CD14-positive monocyte (primary cell): ENCODE results near the gene CALD1. TPM values are rescaled to one million over a fixed set of nuclear protein-coding genes. Genes with fewer than 3 reads are reported as not detected.

Experiments
- DNase-seq, 3 donors: peaks; one replicate each; pipeline ENCODE4 v3.0.0-alpha.2; 2011 to 2022
- H2AFZ ChIP-seq: 2 replicates; pipeline ENCODE4 v1.6.0; 2012; ENCODE audit warnings: mild to moderate bottlenecking, low read depth, low read length, inconsistent platforms; ENCODE audit not compliant: insufficient read depth, poor library complexity, severe bottlenecking
- H3K27ac ChIP-seq, 2 donors: 1 replicate in 1 of 2; 2 replicates in 1 of 2; pipeline ENCODE4 v1.5.1; 2012 to 2013; ENCODE audit warnings: low read length in 2 of 2, control low read depth in 1 of 2, inconsistent platforms in 1 of 2, low read depth in 1 of 2, mild to moderate bottlenecking in 1 of 2
- H3K27me3 ChIP-seq, 2 donors: one replicate each; pipeline versions ENCODE4 v1.6.0 to v1.6.1; 2011 to 2013; ENCODE audit warnings: low read length in 2 of 2; ENCODE audit not compliant: control insufficient read depth in 2 of 2, insufficient read depth in 2 of 2
- H3K36me3 ChIP-seq, 2 donors: replicated peaks in 1 of 2; 1 replicate in 1 of 2; 2 replicates in 1 of 2; pipeline versions ENCODE4 v1.5.1 to v1.6.1; 2012 to 2013; ENCODE audit warnings: low read length in 2 of 2, control low read depth in 1 of 2, inconsistent platforms in 1 of 2, mild to moderate bottlenecking in 1 of 2; ENCODE audit not compliant: insufficient read depth in 2 of 2, control insufficient read depth in 1 of 2
- H3K4me1 ChIP-seq, 2 donors: 1 replicate in 1 of 2; 2 replicates in 1 of 2; pipeline versions ENCODE4 v1.5.1 to v1.6.1; 2012 to 2013; ENCODE audit warnings: low read length in 2 of 2, control low read depth in 1 of 2, inconsistent platforms in 1 of 2, mild to moderate bottlenecking in 1 of 2, moderate library complexity in 1 of 2; ENCODE audit not compliant: insufficient read depth in 2 of 2, control insufficient read depth in 1 of 2
- H3K4me2 ChIP-seq: replicated peaks from 2 replicates; pipeline ENCODE3; 2012; ENCODE audit warnings: low read length, moderate library complexity, mild to moderate bottlenecking; ENCODE audit not compliant: poor library complexity, severe bottlenecking; ENCODE audit errors: extremely low read depth
- H3K4me3 ChIP-seq, 3 experiments: fragments of 200-600 bp in 1 of 3; sonication (generic) in 1 of 3; replicated peaks in 1 of 3; 1 replicate in 2 of 3; 2 replicates in 1 of 3; pipeline ENCODE4 v1.5.1; 2011 to 2013; ENCODE audit warnings: low read length in 3 of 3, mild to moderate bottlenecking in 3 of 3, control low read depth in 2 of 3, low read depth in 2 of 3, inconsistent platforms in 1 of 3, moderate library complexity in 1 of 3
- H3K79me2 ChIP-seq: 2 replicates; pipeline ENCODE4 v1.6.0; 2012; ENCODE audit warnings: mild to moderate bottlenecking, control low read depth, inconsistent platforms, low read length, moderate library complexity; ENCODE audit not compliant: insufficient read depth
- H3K9ac ChIP-seq: 2 replicates; pipeline ENCODE4 v1.6.0; 2017; ENCODE audit warnings: low read length, mild to moderate bottlenecking; ENCODE audit not compliant: insufficient read depth, poor library complexity, severe bottlenecking
- H3K9me3 ChIP-seq, 2 donors: replicated peaks in 1 of 2; 1 replicate in 1 of 2; 2 replicates in 1 of 2; pipeline versions ENCODE4 v1.5.1 to v1.6.1; 2012 to 2013; ENCODE audit warnings: low read length in 2 of 2, control low read depth in 1 of 2; ENCODE audit not compliant: control insufficient read depth in 1 of 2, insufficient read depth in 1 of 2
- H4K20me1 ChIP-seq: 2 replicates; pipeline ENCODE4 v1.6.0; 2012; ENCODE audit warnings: mild to moderate bottlenecking, low read length, control low read depth, moderate library complexity; ENCODE audit not compliant: insufficient read depth
- H3K27ac Mint-ChIP-seq, 7 donors: one replicate each; pipeline ENCODE4 v1.8.0; 2020; ENCODE audit warnings: mild to moderate bottlenecking in 7 of 7, mixed read lengths in 7 of 7, moderate library complexity in 6 of 7, inconsistent platforms in 2 of 7
- H3K27me3 Mint-ChIP-seq, 3 donors: one replicate each; pipeline ENCODE4 v1.8.0; 2021 to 2022; ENCODE audit warnings: low read depth in 3 of 3, mild to moderate bottlenecking in 3 of 3, mixed read lengths in 3 of 3, moderate library complexity in 3 of 3, inconsistent platforms in 1 of 3
- H3K36me3 Mint-ChIP-seq, 2 donors: one replicate each; pipeline ENCODE4 v1.8.0; 2020; ENCODE audit warnings: mixed read lengths in 2 of 2, inconsistent platforms in 1 of 2, mild to moderate bottlenecking in 1 of 2
- H3K4me1 Mint-ChIP-seq: one replicate; pipeline ENCODE4 v1.8.0; 2020; ENCODE audit warnings: mild to moderate bottlenecking, mixed read lengths
- H3K4me3 Mint-ChIP-seq, 2 donors: one replicate each; pipeline ENCODE4 v1.8.0; 2020; ENCODE audit warnings: mild to moderate bottlenecking in 2 of 2, mixed read lengths in 2 of 2, moderate library complexity in 1 of 2
- H3K9me3 Mint-ChIP-seq, 7 donors: one replicate each; pipeline ENCODE4 v1.8.0; 2020 to 2022; ENCODE audit warnings: mixed read lengths in 7 of 7, mild to moderate bottlenecking in 6 of 7, moderate library complexity in 6 of 7, inconsistent platforms in 2 of 7
- CTCF ChIP-seq: fragments of 200-600 bp; IDR thresholded peaks from one replicate; pipeline ENCODE4 v1.8.0; 2022; ENCODE audit warnings: antibody characterized with exemption, mild to moderate bottlenecking
- WGBS: methylation state at CpG from one replicate; pipeline ENCODE4 v1.1.5; 2013; ENCODE audit warnings: missing lambda C conversion rate; ENCODE audit not compliant: insufficient coverage; 5-methylcytosine and 5-hydroxymethylcytosine counted together
- intact Hi-C, 2 donors: fragments of 100-400 bp; cut with micrococcal nuclease; formaldehyde crosslinking; loops; one replicate each; pipeline versions ENCODE4 v1.15.0 to v1.15.1; 2023
- polyA plus RNA-seq, 3 donors: library from polyadenylated mRNA; depleted of rRNA in 1 of 3; unstranded in 2 of 3; stranded (reverse) in 1 of 3; fragments of 300-500 nt in 2 of 3; fragments of >200 nt in 1 of 3; fragmentation: Illumina TruSeq in 2 of 3; gene quantifications; 1 replicate in 2 of 3; 2 replicates in 1 of 3; pipeline ENCODE4 v1.2.3, GENCODE V29; 2012 to 2021

Gene CALD1
- polyA plus RNA-seq, 3 donors: 0.18 TPM; not detected in 2

- no peaks in the 10 kb centered on the region for H3K36me3 Mint-ChIP-seq
- H3K79me2 ChIP-seq: no peaks in the 10 kb centered on the region
- WGBS: no CpG with 5 or more reads among the region's 2 CpGs
- H3K27me3 Mint-ChIP-seq: peaks cover 0 to 10% (median 0%) of the 10 kb centered on the region in 3 donors
- intact Hi-C loops: no loop called here
- no peak overlapping the region for H3K27ac Mint-ChIP-seq
- H3K9ac ChIP-seq: no peak overlapping the region
- H3K9me3 Mint-ChIP-seq: peaks cover 0 to 2% (median 0%) of the 10 kb centered on the region in 7 donors
- H2AFZ ChIP-seq: no peak overlapping the region
- H4K20me1 ChIP-seq: no peaks in the 10 kb centered on the region
- no peak overlapping the region for H3K4me2 ChIP-seq
- no peak overlapping the region for H3K4me3 ChIP-seq
- H3K27me3 ChIP-seq: no peaks in the 10 kb centered on the region
- no peaks in the 10 kb centered on the region for H3K4me1 Mint-ChIP-seq
- no peak overlapping the region for H3K27ac ChIP-seq
- no peaks in the 10 kb centered on the region for H3K9me3 ChIP-seq
- H3K36me3 ChIP-seq: no peaks in the 10 kb centered on the region
- TF ChIP-seq CTCF: no peak
- H3K4me3 Mint-ChIP-seq: no peak overlapping the region
- DNase-seq: no peak
- H3K4me1 ChIP-seq: no peaks in the 10 kb centered on the region
Measured at GRCh38 chr7:134771889-134772288, 7.5 kb upstream of the CALD1 start.

- WGBS: no CpG with 5 or more reads among the region's 3 CpGs
- Histone ChIP-seq H3K79me2 (no peaks in the 10 kb centered on the region), H3K9me3 (no peaks in the 10 kb centered on the region), H3K9ac (no peak overlapping the region), H3K27me3 (no peaks in the 10 kb centered on the region), H4K20me1 (no peaks in the 10 kb centered on the region), H2AFZ (no peak overlapping the region), H3K4me2 (no peak overlapping the region), H3K36me3 (no peaks in the 10 kb centered on the region), H3K27ac (no peak overlapping the region), H3K4me3 (no peak overlapping the region), H3K4me1 (no peaks in the 10 kb centered on the region)
- no peaks in the 10 kb centered on the region for H3K4me1 Mint-ChIP-seq
- H3K4me3 Mint-ChIP-seq: no peak overlapping the region
- peaks cover 0 to 2% (median 0%) of the 10 kb centered on the region in 7 donors for H3K9me3 Mint-ChIP-seq
- DNase-seq: no peak
- no peak for TF ChIP-seq CTCF
- peaks cover 0 to 10% (median 2%) of the 10 kb centered on the region in 3 donors for H3K27me3 Mint-ChIP-seq
- H3K36me3 Mint-ChIP-seq: no peaks in the 10 kb centered on the region
- intact Hi-C loops: no loop called here
- H3K27ac Mint-ChIP-seq: no peak overlapping the region
Measured at GRCh38 chr7:134772401-134772800, 7.0 kb upstream of the CALD1 start.
